H1 (cell line): ENCODE data around the gene ALKBH3. TPM values are rescaled to one million over a fixed set of nuclear protein-coding genes. Genes with fewer than 3 reads are reported as not detected.

Experiments
- CTCF ChIA-PET: fragments of 300-600 bp; sonication (Branson Sonifier 250); formaldehyde crosslinking; loops from one replicate; lab custom pipeline; 2021; ENCODE audit not compliant: partially characterized antibody; lab: Charles Lee
- POLR2A ChIA-PET: fragments of 300-600 bp; sonication (Branson Sonifier 250); formaldehyde crosslinking; loops from one replicate; lab custom pipeline; 2021; ENCODE audit warnings: inconsistent platforms; ENCODE audit not compliant: partially characterized antibody; lab: Charles Lee
- DNase-seq, 2 experiments: peaks; one replicate each; pipeline versions ENCODE4 v3.0.0 to v3.0.0-alpha.2; 2010 to 2022; ENCODE audit warnings: low spot score in 2 of 2, low read depth in 1 of 2, mixed read lengths in 1 of 2
- FAIRE-seq: peaks from 2 replicates; lab custom pipeline; 2011; peaks lifted over from hg19 to GRCh38; lab: Jason Lieb, UNC
- H2AFZ ChIP-seq: 2 replicates; pipeline ENCODE4 v1.8.1; 2012; ENCODE audit warnings: low read length, inconsistent platforms
- H2AK5ac ChIP-seq: 2 replicates; pipeline ENCODE4 v1.6.1; 2013; ENCODE audit warnings: low read depth, low read length
- H2BK120ac ChIP-seq: replicated peaks from 2 replicates; pipeline ENCODE3; 2013; ENCODE audit warnings: low read depth, low read length, inconsistent platforms
- H2BK12ac ChIP-seq: 2 replicates; pipeline ENCODE4 v1.6.1; 2013; ENCODE audit warnings: low read depth, low read length
- H2BK15ac ChIP-seq: 2 replicates; pipeline ENCODE4 v1.6.1; 2013; ENCODE audit warnings: low read length
- H2BK20ac ChIP-seq: 2 replicates; pipeline ENCODE4 v1.6.1; 2013; ENCODE audit warnings: low read length
- H2BK5ac ChIP-seq: 2 replicates; pipeline ENCODE4 v1.6.1; 2013; ENCODE audit warnings: low read depth, low read length
- H3K14ac ChIP-seq: 2 replicates; pipeline ENCODE4 v1.6.1; 2013; ENCODE audit warnings: inconsistent platforms; ENCODE audit not compliant: insufficient read length
- H3K18ac ChIP-seq: 2 replicates; pipeline ENCODE4 v1.6.1; 2013; ENCODE audit warnings: low read length; ENCODE audit errors: extremely low read depth
- H3K23ac ChIP-seq: 2 replicates; pipeline ENCODE4 v1.6.1; 2013; ENCODE audit warnings: inconsistent platforms; ENCODE audit not compliant: insufficient read length
- H3K23me2 ChIP-seq: 2 replicates; pipeline ENCODE4 v1.6.1; 2013; ENCODE audit warnings: low read depth, low read length
- H3K27ac ChIP-seq: 2 replicates; pipeline ENCODE4 v1.6.1; 2011; ENCODE audit warnings: low read depth, low read length, inconsistent platforms
- H3K27me3 ChIP-seq, 4 experiments: replicated peaks in 1 of 4; 1 replicate in 1 of 4; 2 replicates in 3 of 4; pipeline versions ENCODE4 v1.6.1 to v1.8.1; 2011 to 2013; ENCODE audit warnings: low read length in 3 of 4, mild to moderate bottlenecking in 3 of 4, inconsistent platforms in 2 of 4, mixed read lengths in 2 of 4, moderate library complexity in 1 of 4; ENCODE audit not compliant: control insufficient read depth in 3 of 4, insufficient read depth in 3 of 4; ENCODE audit errors: extremely low read depth in 1 of 4
- H3K36me3 ChIP-seq, 4 experiments: 2 replicates each; pipeline versions ENCODE4 v1.6.1 to v1.8.1; 2011 to 2013; ENCODE audit warnings: mild to moderate bottlenecking in 4 of 4, low read length in 3 of 4, moderate library complexity in 2 of 4, control low read depth in 1 of 4, inconsistent platforms in 1 of 4; ENCODE audit not compliant: insufficient read depth in 4 of 4, control insufficient read depth in 2 of 4
- H3K4ac ChIP-seq: replicated peaks from 2 replicates; pipeline ENCODE3; 2013; ENCODE audit warnings: low read length, low read depth, mixed read lengths, inconsistent platforms; ENCODE audit not compliant: insufficient read length
- H3K4me1 ChIP-seq, 4 experiments: replicated peaks in 1 of 4; 1 replicate in 1 of 4; 2 replicates in 3 of 4; pipeline versions ENCODE4 v1.6.1 to v1.8.1; 2011 to 2013; ENCODE audit warnings: low read length in 3 of 4, inconsistent platforms in 2 of 4, mixed read lengths in 1 of 4; ENCODE audit not compliant: insufficient read depth in 4 of 4, control insufficient read depth in 3 of 4
- H3K4me2 ChIP-seq, 2 experiments: 2 replicates each; pipeline versions ENCODE4 v1.6.1 to v1.8.1; 2011 to 2013; ENCODE audit warnings: low read depth in 2 of 2, low read length in 2 of 2, control low read depth in 1 of 2, inconsistent platforms in 1 of 2, mild to moderate bottlenecking in 1 of 2; ENCODE audit not compliant: insufficient read depth in 1 of 2
- H3K4me3 ChIP-seq, 4 experiments: fragments of 200-600, 300-600 bp in 1 of 4; sonication (generic), shearing (Covaris generic), sonication (Bioruptor Twin) in 1 of 4; 2 replicates each; pipeline versions ENCODE4 v1.5.1 to v1.8.1; 2011 to 2016; ENCODE audit warnings: low read length in 4 of 4, low read depth in 3 of 4, control low read depth in 2 of 4, inconsistent platforms in 2 of 4, mild to moderate bottlenecking in 2 of 4, mixed read lengths in 1 of 4, moderate library complexity in 1 of 4; ENCODE audit not compliant: insufficient read depth in 2 of 4; ENCODE audit errors: extremely low read depth in 1 of 4
- H3K56ac ChIP-seq: replicated peaks from 2 replicates; pipeline ENCODE3; 2013; ENCODE audit warnings: low read depth, mild to moderate bottlenecking, mixed read lengths, low read length, inconsistent platforms; ENCODE audit not compliant: insufficient read length
- H3K79me1 ChIP-seq: 2 replicates; pipeline ENCODE4 v1.6.1; 2013; ENCODE audit warnings: low read depth, low read length, control low read depth
- H3K79me2 ChIP-seq, 2 experiments: 2 replicates each; pipeline versions ENCODE4 v1.6.1 to v1.8.1; 2012 to 2013; ENCODE audit warnings: low read length in 2 of 2, mild to moderate bottlenecking in 2 of 2, inconsistent platforms in 1 of 2; ENCODE audit not compliant: insufficient read depth in 2 of 2, control insufficient read depth in 1 of 2
- H3K9ac ChIP-seq, 4 experiments: replicated peaks in 1 of 4; 1 replicate in 1 of 4; 2 replicates in 3 of 4; pipeline versions ENCODE4 v1.6.1 to v1.8.1; 2011 to 2013; ENCODE audit warnings: low read depth in 3 of 4, low read length in 3 of 4, control low read depth in 2 of 4, mild to moderate bottlenecking in 2 of 4, moderate library complexity in 2 of 4, inconsistent platforms in 1 of 4; ENCODE audit errors: extremely low read depth in 1 of 4
- H3K9me3 ChIP-seq, 2 experiments: 2 replicates each; pipeline versions ENCODE4 v1.6.1 to v1.8.1; 2012 to 2013; ENCODE audit warnings: mild to moderate bottlenecking in 2 of 2, moderate library complexity in 2 of 2, control low read depth in 1 of 2, inconsistent platforms in 1 of 2, low read depth in 1 of 2, low read length in 1 of 2, mixed read lengths in 1 of 2; ENCODE audit not compliant: insufficient read depth in 2 of 2
- H4K20me1 ChIP-seq, 2 experiments: replicated peaks in 1 of 2; 2 replicates each; pipeline versions ENCODE3 to v1.8.1; 2011 to 2013; ENCODE audit warnings: inconsistent platforms in 2 of 2, low read length in 2 of 2, mild to moderate bottlenecking in 1 of 2; ENCODE audit not compliant: insufficient read depth in 2 of 2, control insufficient read depth in 1 of 2
- H4K5ac ChIP-seq: 2 replicates; pipeline ENCODE4 v1.6.1; 2013; ENCODE audit warnings: low read length, low read depth, mixed read lengths, inconsistent platforms; ENCODE audit not compliant: insufficient read length
- H4K8ac ChIP-seq: 2 replicates; pipeline ENCODE4 v1.8.0; 2013; ENCODE audit warnings: mild to moderate bottlenecking, moderate library complexity, low read length, inconsistent platforms; ENCODE audit not compliant: insufficient read depth; ENCODE audit errors: extremely low read depth
- H4K91ac ChIP-seq: replicated peaks from 2 replicates; pipeline ENCODE3; 2013; ENCODE audit warnings: low read length, mixed read lengths, inconsistent platforms; ENCODE audit not compliant: insufficient read length
- RAD21 ChIP-seq, 2 experiments: IDR thresholded peaks in 1 of 2; conservative IDR thresholded peaks in 1 of 2; 2 replicates each; pipeline ENCODE4 v1.6.1; 2011; ENCODE audit warnings: low read depth in 2 of 2, low read length in 2 of 2, improper control_type of control experiment in 1 of 2, inconsistent platforms in 1 of 2, mild to moderate bottlenecking in 1 of 2, moderate library complexity in 1 of 2
- SAP30 ChIP-seq: fragments of 300-600 bp; sonication (generic); IDR thresholded peaks from 2 replicates; pipeline ENCODE4 v1.7.1; 2012; ENCODE audit warnings: low read length, moderate library complexity, mild to moderate bottlenecking, inconsistent platforms; ENCODE audit not compliant: insufficient read depth, insufficient replicate concordance
- WGBS, 2 experiments: shearing (Covaris generic) in 1 of 2; methylation state at CpG; one replicate each; pipeline versions ENCODE4 v1.1.6 to v1.1.7; 2013 to 2015; ENCODE audit warnings: low lambda C conversion rate in 2 of 2, mixed read lengths in 2 of 2, inconsistent platforms in 1 of 2, low coverage in 1 of 2, missing lambda C conversion rate in 1 of 2; ENCODE audit not compliant: insufficient replicate concordance in 2 of 2, insufficient coverage in 1 of 2, insufficient read length in 1 of 2; ENCODE audit errors: extremely low coverage in 1 of 2, missing lambda C conversion rate in 1 of 2; 5-methylcytosine and 5-hydroxymethylcytosine counted together
- polyA plus RNA-seq, 7 experiments: library from polyadenylated mRNA; depleted of rRNA in 3 of 7; stranded (reverse) in 5 of 7; unstranded in 2 of 7; fragments of >200 nt in 5 of 7; fragments of 200-250 nt in 2 of 7; gene quantifications; 1 replicate in 5 of 7; 2 replicates in 1 of 7; 4 replicates in 1 of 7; pipeline versions ENCODE4 v1.2.1 to v1.2.3, GENCODE V29; 2011 to 2013; ENCODE audit warnings: missing spikeins in 2 of 7, mixed read lengths in 2 of 7
- total RNA-seq: library from RNA; stranded (reverse); fragmentation: NEBNext Ultra II Directional; extraction: Animal tissue kit (Norgen Biotek cat#: 25700); gene quantifications from 2 replicates; pipeline ENCODE4 v1.2.1, GENCODE V29; 2021
- TF ChIP-seq, protein P1 (sequence below), 3 experiments: IDR thresholded peaks; 1 replicate in 2 of 3; 2 replicates in 1 of 3; pipeline versions ENCODE4 v1.5.1 to v1.6.1; 2011; ENCODE audit warnings: low read length in 3 of 3, mild to moderate bottlenecking in 3 of 3, inconsistent platforms in 2 of 3, low read depth in 1 of 3, moderate library complexity in 1 of 3; ENCODE audit not compliant: insufficient read depth in 1 of 3; ENCODE audit errors: control extremely low read depth in 1 of 3

The ALKBH3 gene
- total and polyA plus RNA-seq, 2 of the 8 experiments (the other 6 are each of a cell fraction or from before 2014, with no cell fraction given): 10.5 to 11.4 TPM

DNA sequence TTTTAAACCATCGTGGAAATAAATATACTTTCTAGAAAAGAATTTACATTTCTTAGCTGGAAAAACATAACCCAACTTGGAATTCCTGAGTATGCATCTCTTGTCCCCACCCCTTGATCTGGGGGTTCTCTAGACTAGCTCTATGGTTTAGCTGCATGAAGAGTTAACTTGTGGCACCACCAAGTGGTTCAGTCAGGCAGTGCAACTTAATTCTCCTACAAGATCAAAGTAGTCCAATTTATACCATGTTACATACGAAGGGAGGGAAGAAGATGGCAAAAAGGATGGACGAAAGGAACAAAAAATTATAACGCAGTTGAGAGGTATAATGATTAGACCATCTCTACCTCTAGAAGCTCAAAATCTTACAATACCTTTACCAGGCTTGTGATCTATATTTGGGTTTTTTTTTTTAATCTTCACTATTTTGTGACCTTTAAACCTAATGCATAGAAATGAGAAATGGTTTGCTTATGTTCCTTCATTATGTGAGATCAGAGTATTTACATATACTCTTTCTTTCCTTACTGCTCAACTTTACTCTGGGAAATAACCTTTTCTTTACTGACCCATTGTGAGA, 28.5 kb upstream of the ALKBH3 start:
- no peak overlapping the region for H3K56ac ChIP-seq
- H4K91ac ChIP-seq: no peak overlapping the region
- H2AK5ac ChIP-seq: no peak overlapping the region
- TF ChIP-seq SAP30 (no peak), RAD21 (IDR thresholded peaks at IDR 0.05 in 1 of 2, conservative IDR thresholded peaks at IDR 0.05 in 1 of 2; ENCODE audit: low read depth in 2 of 2, low read length in 2 of 2) (peak; percentile 91)
- TF ChIP-seq, protein P1, sequence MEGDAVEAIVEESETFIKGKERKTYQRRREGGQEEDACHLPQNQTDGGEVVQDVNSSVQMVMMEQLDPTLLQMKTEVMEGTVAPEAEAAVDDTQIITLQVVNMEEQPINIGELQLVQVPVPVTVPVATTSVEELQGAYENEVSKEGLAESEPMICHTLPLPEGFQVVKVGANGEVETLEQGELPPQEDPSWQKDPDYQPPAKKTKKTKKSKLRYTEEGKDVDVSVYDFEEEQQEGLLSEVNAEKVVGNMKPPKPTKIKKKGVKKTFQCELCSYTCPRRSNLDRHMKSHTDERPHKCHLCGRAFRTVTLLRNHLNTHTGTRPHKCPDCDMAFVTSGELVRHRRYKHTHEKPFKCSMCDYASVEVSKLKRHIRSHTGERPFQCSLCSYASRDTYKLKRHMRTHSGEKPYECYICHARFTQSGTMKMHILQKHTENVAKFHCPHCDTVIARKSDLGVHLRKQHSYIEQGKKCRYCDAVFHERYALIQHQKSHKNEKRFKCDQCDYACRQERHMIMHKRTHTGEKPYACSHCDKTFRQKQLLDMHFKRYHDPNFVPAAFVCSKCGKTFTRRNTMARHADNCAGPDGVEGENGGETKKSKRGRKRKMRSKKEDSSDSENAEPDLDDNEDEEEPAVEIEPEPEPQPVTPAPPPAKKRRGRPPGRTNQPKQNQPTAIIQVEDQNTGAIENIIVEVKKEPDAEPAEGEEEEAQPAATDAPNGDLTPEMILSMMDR (IDR thresholded peaks at IDR 0.05; ENCODE audit: control extremely low read depth in 1 of 3, insufficient read depth in 1 of 3, low read depth in 1 of 3, low read length in 3 of 3): peak in 2 of 3 experiments; percentile 71 to 83; a peak in 3 of 4 replicates
- no peak overlapping the region for H2BK12ac ChIP-seq
- no peaks in the 10 kb centered on the region for H3K27me3 ChIP-seq
- H4K5ac ChIP-seq: no peak overlapping the region
- no peak overlapping the region for H2BK120ac ChIP-seq
- no peak overlapping the region for H3K27ac ChIP-seq
- H4K8ac ChIP-seq: no peak overlapping the region
- DNase-seq (peak; percentile 34 to 79), FAIRE-seq (peak; percentile 94)
- no peaks in the 10 kb centered on the region for H3K23me2 ChIP-seq
- H2AFZ ChIP-seq: no peak overlapping the region
- H2BK15ac ChIP-seq: no peak overlapping the region
- H3K4ac ChIP-seq: no peak overlapping the region
- no peak overlapping the region for H3K18ac ChIP-seq
- 41% methylated on average over 4 of the region's 4 CpGs; no CpG with 5 or more reads in 1 of the 2 experiments for WGBS, 2 experiments
- H3K23ac ChIP-seq: no peak overlapping the region
- H3K4me1 ChIP-seq: peaks cover 0 to 5% (median 1%) of the 10 kb centered on the region in 4 experiments; a peak in 1 of 7 replicates
- H3K36me3 ChIP-seq: peaks cover 2 to 16% (median 4%) of the 10 kb centered on the region in 4 experiments; a peak in 3 of 8 replicates
- no peak overlapping the region for H3K14ac ChIP-seq
- H4K20me1 ChIP-seq: peaks cover 0 to 3% of the 10 kb centered on the region in 2 experiments
- H3K4me2 ChIP-seq: no peak overlapping the region
- no peak overlapping the region for H3K9ac ChIP-seq
- no peaks in the 10 kb centered on the region for H3K79me1 ChIP-seq
- no peaks in the 10 kb centered on the region for H3K79me2 ChIP-seq
- H3K4me3 ChIP-seq: no peak overlapping the region
- H3K9me3 ChIP-seq: no peaks in the 10 kb centered on the region
- POLR2A ChIA-PET: no interaction called here
- no peak overlapping the region for H2BK5ac ChIP-seq
- CTCF ChIA-PET: interaction anchor here (0.6 to 5.5 kb wide), 40 partner anchors 10 to 352 kb away, joined by 3 to 50 read pairs (median 4); no protein-coding TSS in a partner anchor
- H2BK20ac ChIP-seq: no peak overlapping the region
